DND-41 (cell line): ENCODE data around the gene PPARD.

Experiments used
- ATAC-seq: fragments of 200-7000 bp; cut with Tn5 transposase; 3 replicates; pipeline ENCODE4 v1.9.1; 2021; ENCODE audit warnings: low read depth; ENCODE audit not compliant: insufficient read depth
- DNase-seq: peaks from one replicate; pipeline ENCODE4 v3.0.0-alpha.2; 2020
- H2AFZ ChIP-seq: 2 replicates; pipeline ENCODE4 v1.6.0; 2012; ENCODE audit warnings: low read depth, low read length
- H3K27ac ChIP-seq: 2 replicates; pipeline ENCODE4 v1.5.1; 2012; ENCODE audit warnings: low read length, inconsistent platforms
- H3K27me3 ChIP-seq: fragments of 200-600 bp; sonication (generic); 2 replicates; pipeline ENCODE4 v1.6.0; 2012; ENCODE audit warnings: low read length, mild to moderate bottlenecking, inconsistent platforms; ENCODE audit not compliant: insufficient read depth, poor library complexity
- H3K36me3 ChIP-seq: 2 replicates; pipeline ENCODE4 v1.5.1; 2012; ENCODE audit warnings: low read length, inconsistent platforms; ENCODE audit not compliant: insufficient read depth
- H3K4me1 ChIP-seq: 2 replicates; pipeline ENCODE4 v1.5.1; 2012; ENCODE audit warnings: mild to moderate bottlenecking, low read length; ENCODE audit not compliant: insufficient read depth
- H3K4me2 ChIP-seq: 2 replicates; pipeline ENCODE4 v1.6.0; 2012; ENCODE audit warnings: mild to moderate bottlenecking, moderate library complexity, low read length, inconsistent platforms; ENCODE audit not compliant: insufficient read depth
- H3K4me3 ChIP-seq, 2 experiments: fragments of 200-600 bp in 1 of 2; shearing (Covaris generic) in 1 of 2; 2 replicates each; pipeline ENCODE4 v1.5.1; 2012 to 2016; ENCODE audit warnings: inconsistent platforms in 2 of 2, low read length in 2 of 2, mild to moderate bottlenecking in 2 of 2, low read depth in 1 of 2, moderate library complexity in 1 of 2
- H3K79me2 ChIP-seq: 2 replicates; pipeline ENCODE4 v1.6.0; 2012; ENCODE audit warnings: low read length, inconsistent platforms; ENCODE audit not compliant: insufficient read depth
- H3K9ac ChIP-seq: 2 replicates; pipeline ENCODE4 v1.6.0; 2012; ENCODE audit warnings: low read depth, mild to moderate bottlenecking, inconsistent platforms, low read length, moderate library complexity
- H3K9me3 ChIP-seq: 2 replicates; pipeline ENCODE4 v1.5.1; 2012; ENCODE audit warnings: low read length, moderate library complexity, mild to moderate bottlenecking, inconsistent platforms; ENCODE audit not compliant: insufficient read depth, severe bottlenecking
- H4K20me1 ChIP-seq: 2 replicates; pipeline ENCODE4 v1.6.0; 2012; ENCODE audit warnings: low read length; ENCODE audit not compliant: insufficient read depth
- CTCF ChIP-seq: IDR thresholded peaks from 2 replicates; pipeline ENCODE4 v1.5.1; 2012; ENCODE audit warnings: borderline replicate concordance, low read length, moderate library complexity, mild to moderate bottlenecking; ENCODE audit not compliant: poor library complexity, severe bottlenecking; ENCODE audit errors: extremely low read depth
- EZH2 ChIP-seq: IDR thresholded peaks from 3 replicates; pipeline ENCODE4 v1.6.1; 2012; ENCODE audit warnings: borderline replicate concordance, low read depth, mild to moderate bottlenecking, moderate library complexity, low read length, inconsistent platforms; ENCODE audit not compliant: severe bottlenecking

Gene PPARD

GRCh38 chr6:35360349-35361138, 18.2 kb downstream of the PPARD start:
- H2AFZ ChIP-seq, result no peak overlapping the region
- DNase-seq (no peak), ATAC-seq (no peak)
- H3K79me2 ChIP-seq, result no peaks in the 10 kb centered on the region
- H4K20me1 ChIP-seq, result peaks cover 6% of the 10 kb centered on the region; the same call in 1 of the 2 replicates
- H3K36me3 ChIP-seq, result peaks cover 15% of the 10 kb centered on the region
- no peak overlapping the region for H3K9ac ChIP-seq
- TF ChIP-seq CTCF (no peak), EZH2 (no peak)
- no peak overlapping the region for H3K27ac ChIP-seq
- H3K4me1 ChIP-seq, result no peaks in the 10 kb centered on the region
- no peak overlapping the region for H3K4me2 ChIP-seq
- no peaks in the 10 kb centered on the region for H3K27me3 ChIP-seq
- no peak overlapping the region for H3K4me3 ChIP-seq
- no peaks in the 10 kb centered on the region for H3K9me3 ChIP-seq

- Histone ChIP-seq H3K36me3 (peaks cover 1% of the 10 kb centered on the region; the same call in 1 of the 2 replicates), H3K4me2 (no peak overlapping the region), H3K4me3 (no peak overlapping the region), H3K9me3 (no peaks in the 10 kb centered on the region), H4K20me1 (peaks cover 6% of the 10 kb centered on the region; the same call in 1 of the 2 replicates), H3K4me1 (no peaks in the 10 kb centered on the region), H3K9ac (no peak overlapping the region), H3K27me3 (no peaks in the 10 kb centered on the region), H3K27ac (no peak overlapping the region), H3K79me2 (0 out of 2 replicates have a peak, but pooled peaks cover 4% of the 10 kb centered on the region), H2AFZ (no peak overlapping the region)
- TF ChIP-seq CTCF (no peak), EZH2 (no peak)
- no peak for DNase-seq
- ATAC-seq, result no peak
These were observed 19.8 kb downstream of the PPARD start for GRCh38 chr6:35362200-35362599.

DNA sequence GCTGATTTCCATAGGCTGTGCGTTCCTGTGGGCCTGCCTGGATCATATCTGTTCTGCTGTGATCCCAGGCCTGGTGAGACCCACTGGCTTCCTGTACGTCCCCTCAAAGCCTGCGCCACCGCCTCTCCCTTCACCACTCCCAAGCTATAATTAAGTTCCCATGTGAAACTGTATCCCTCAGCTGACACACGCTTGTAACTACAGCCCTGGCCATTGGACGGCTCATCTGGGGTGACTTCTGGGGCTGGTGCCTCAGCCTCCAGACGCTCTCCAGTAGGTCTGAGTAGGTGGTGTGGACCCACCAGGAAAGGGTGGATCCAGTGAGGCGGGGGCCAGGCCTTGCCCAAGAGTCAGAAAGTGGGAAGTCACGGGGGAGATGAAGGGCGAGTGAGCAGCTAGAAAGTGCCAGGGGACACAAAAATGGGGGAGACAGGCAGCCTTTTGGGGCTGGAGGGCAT, 21.0 kb downstream of the PPARD start:
- no peak; the same call in 2 of the 3 replicates for ATAC-seq
- no peak overlapping the region for H3K27ac ChIP-seq
- 0 out of 2 replicates have a peak, but pooled peaks cover 4% of the 10 kb centered on the region for H3K79me2 ChIP-seq
- H3K9me3 ChIP-seq, result no peaks in the 10 kb centered on the region
- no peak overlapping the region for H3K4me3 ChIP-seq
- no peak overlapping the region for H3K9ac ChIP-seq
- H4K20me1 ChIP-seq, result peaks cover 6% of the 10 kb centered on the region; the same call in 1 of the 2 replicates
- peaks cover 7% of the 10 kb centered on the region for H3K4me1 ChIP-seq
- no peak for TF ChIP-seq EZH2
- TF ChIP-seq CTCF, result no peak
- no peak overlapping the region for H3K4me2 ChIP-seq
- no peaks in the 10 kb centered on the region for H3K27me3 ChIP-seq
- H3K36me3 ChIP-seq, result no peaks in the 10 kb centered on the region
- DNase-seq, result no peak
- no peak overlapping the region for H2AFZ ChIP-seq
